Heart right ventricle (tissue), 16 donors: ENCODE data around the gene SLC38A2. TPM values are rescaled to one million over a fixed set of nuclear protein-coding genes. Genes with fewer than 3 reads are reported as not detected.
"Not testable (repeated sequence)": the region's sequence is repeated elsewhere in the genome, so short reads cannot be mapped to it uniquely, and the experiment has no call there.

Experiments
- ATAC-seq, 8 donors: fragments of 200-7000 bp; cut with Tn5 transposase; one replicate each; pipeline ENCODE4 v1.9.1; 2020; ENCODE audit warnings: mild to moderate bottlenecking in 8 of 8, moderate library complexity in 8 of 8, moderate number of reproducible peaks in 1 of 8
- DNase-seq, 2 donors: peaks; one replicate each; pipeline ENCODE4 v3.0.0-alpha.2; 2020
- H3K27ac ChIP-seq, 10 donors: fragments of 200-600 bp; sonication (generic) in 2 of 10; one replicate each; pipeline versions ENCODE4 v1.5.0 to v1.8.0; 2020 to 2022; ENCODE audit warnings: mild to moderate bottlenecking in 3 of 10
- H3K27me3 ChIP-seq, 7 donors: fragments of 200-600 bp; one replicate each; pipeline ENCODE4 v1.8.0; 2021 to 2022; ENCODE audit warnings: mild to moderate bottlenecking in 2 of 7
- H3K36me3 ChIP-seq, 9 donors: fragments of 200-600 bp; sonication (generic) in 1 of 9; one replicate each; pipeline versions ENCODE4 v1.5.0 to v1.8.0; 2020 to 2022; ENCODE audit warnings: mild to moderate bottlenecking in 2 of 9
- H3K4me1 ChIP-seq, 9 donors: fragments of 200-600 bp; sonication (generic) in 1 of 9; one replicate each; pipeline versions ENCODE4 v1.5.0 to v1.8.0; 2020 to 2022; ENCODE audit warnings: mild to moderate bottlenecking in 4 of 9
- H3K4me3 ChIP-seq, 10 donors: fragments of 200-600 bp; sonication (generic) in 2 of 10; one replicate each; pipeline versions ENCODE4 v1.5.0 to v1.8.0; 2020 to 2022; ENCODE audit warnings: mild to moderate bottlenecking in 7 of 10, moderate library complexity in 2 of 10
- H3K9me3 ChIP-seq, 11 donors: fragments of 200-600 bp in 10 of 11; sonication (generic) in 2 of 11; one replicate each; pipeline versions ENCODE4 v1.5.0 to v1.8.0; 2013 to 2022; ENCODE audit warnings: mild to moderate bottlenecking in 2 of 11, control low read depth in 1 of 11, moderate library complexity in 1 of 11
- WGBS, 2 donors: extraction: QIAGEN DNeasy Blood & Tissue Kit; methylation state at CpG; one replicate each; pipeline ENCODE4 v1.1.7; 2013; ENCODE audit warnings: inconsistent platforms in 1 of 2; 5-methylcytosine and 5-hydroxymethylcytosine counted together
- intact Hi-C, 10 donors: fragments of 100-400 bp; cut with DNase I; formaldehyde crosslinking; loops; one replicate each; pipeline versions ENCODE4 v1.11.1 to v1.14.2; 2022
- polyA plus RNA-seq, 2 donors: library from polyadenylated mRNA; stranded (reverse); fragments of 200-250 nt; gene quantifications; one replicate each; pipeline ENCODE4 v1.2.3, GENCODE V29; 2013
- total RNA-seq, 10 donors: library from RNA; stranded (reverse); fragmentation: NEBNext Ultra II Directional in 3 of 10; extraction: Animal tissue kit (Norgen Biotek cat#: 25700) in 3 of 10; gene quantifications; one replicate each; pipeline versions ENCODE4 v1.2.1 to v1.2.4, GENCODE V29; 2021 to 2023
- TF ChIP-seq, protein P1 (sequence below), 9 donors: fragments of 200-600 bp; sonication (generic) in 2 of 9; IDR thresholded peaks; one replicate each; pipeline versions ENCODE4 v1.5.0 to v1.8.0; 2021 to 2022; ENCODE audit warnings: antibody characterized with exemption in 9 of 9, mild to moderate bottlenecking in 5 of 9, moderate library complexity in 1 of 9
- donor health status: Arrhythmogenic right ventricular cardiomyopathy.
- donor health status: ischemic (EF 13 %, LVEDD 7.1; RV severe dilation, severe dysfunction).
- donor health status: healthy with polysubstance abuse.
- donor health status: DM: no; HTN: yes; CAD: no.
- donor health status: DM: no; HTN: no; CAD: no.
- donor health status: ischemic (EF 25% LVEDD 6.9; RV normal size, moderate dysfunction).
- donor health status: ischemic (EF 25% LVEDD 5.7; RV mildly dilated, moderate dysfunction).
- donor health status: healthy.
- donor health status: DM: yes; HTN: yes; CAD: no.
- donor health status: Ischemic cardiomyopathy.
- donor health status: ischemic (EF 35%, LVEDD 5.7; RV mildly dilated, moderate dysfunction).
- donor health status: nonischemic (EF 11% LVEDD 7.7; RV severe dilation, severe dysfunction).
- donor health status: DM: yes; HTN: yes; CAD: no.
- donor health status: PGD.
- donor health status: ischemic (EF 29% LVEDD 5.4; RV normal size, mild dysfunction).
- donor health status: nonischemic (EF 23%, LVEDD 6.1; RV moderate dilation, normal function).

Gene SLC38A2
- total and polyA plus RNA-seq, 12 donors: 65.3 to 203 (median 107) TPM

DNA sequence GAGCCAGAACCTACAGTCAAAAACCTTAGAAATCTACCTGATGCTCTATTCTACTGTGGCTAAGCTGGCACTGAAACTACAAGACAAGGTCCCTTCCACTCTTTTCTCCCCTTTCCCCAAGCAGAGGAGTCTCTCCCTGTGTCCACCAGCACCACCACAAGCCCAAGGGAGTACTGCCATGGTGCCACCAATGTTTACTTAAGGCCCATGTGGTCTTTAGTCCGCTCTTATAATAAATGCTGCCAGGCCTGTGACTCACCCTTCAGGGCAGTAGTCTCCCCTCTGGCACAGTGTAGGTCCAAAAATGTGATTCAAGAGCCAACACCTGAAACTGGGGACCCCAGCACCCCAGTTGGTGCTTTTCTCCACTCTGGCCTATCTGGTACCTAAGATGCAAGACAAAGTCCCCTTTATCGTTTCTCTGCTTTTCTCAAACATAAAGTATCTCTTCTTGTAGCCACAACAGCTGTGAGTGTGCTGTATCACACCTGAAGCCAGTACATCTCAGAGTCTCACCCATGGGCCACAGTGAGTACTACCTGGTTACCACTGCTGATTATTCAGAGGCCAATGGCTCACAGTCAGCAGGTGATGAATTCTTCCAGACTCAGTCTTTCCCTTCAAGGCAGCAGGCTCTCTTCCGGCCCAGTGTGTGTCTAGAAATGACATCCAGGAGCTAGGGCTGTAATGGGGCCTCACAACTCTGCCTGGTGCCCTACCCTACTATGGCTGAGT lies 29.3 kb downstream of the SLC38A2 start:
- intact Hi-C loops: loop anchor here (2.0 to 10.0 kb wide), 12 partner anchors 318 to 682 kb away; no protein-coding TSS in a partner anchor
- peaks cover 0 to 8% (median 0%) of the 10 kb centered on the region in 9 donors for H3K4me1 ChIP-seq
- TF ChIP-seq, protein P1, sequence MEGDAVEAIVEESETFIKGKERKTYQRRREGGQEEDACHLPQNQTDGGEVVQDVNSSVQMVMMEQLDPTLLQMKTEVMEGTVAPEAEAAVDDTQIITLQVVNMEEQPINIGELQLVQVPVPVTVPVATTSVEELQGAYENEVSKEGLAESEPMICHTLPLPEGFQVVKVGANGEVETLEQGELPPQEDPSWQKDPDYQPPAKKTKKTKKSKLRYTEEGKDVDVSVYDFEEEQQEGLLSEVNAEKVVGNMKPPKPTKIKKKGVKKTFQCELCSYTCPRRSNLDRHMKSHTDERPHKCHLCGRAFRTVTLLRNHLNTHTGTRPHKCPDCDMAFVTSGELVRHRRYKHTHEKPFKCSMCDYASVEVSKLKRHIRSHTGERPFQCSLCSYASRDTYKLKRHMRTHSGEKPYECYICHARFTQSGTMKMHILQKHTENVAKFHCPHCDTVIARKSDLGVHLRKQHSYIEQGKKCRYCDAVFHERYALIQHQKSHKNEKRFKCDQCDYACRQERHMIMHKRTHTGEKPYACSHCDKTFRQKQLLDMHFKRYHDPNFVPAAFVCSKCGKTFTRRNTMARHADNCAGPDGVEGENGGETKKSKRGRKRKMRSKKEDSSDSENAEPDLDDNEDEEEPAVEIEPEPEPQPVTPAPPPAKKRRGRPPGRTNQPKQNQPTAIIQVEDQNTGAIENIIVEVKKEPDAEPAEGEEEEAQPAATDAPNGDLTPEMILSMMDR (IDR thresholded peaks at IDR 0.05): no peak
- H3K9me3 ChIP-seq: peaks cover 0 to 4% (median 0%) of the 10 kb centered on the region in 11 donors
- DNase-seq (no peak), ATAC-seq (peak in 2 of 8 donors; percentile 17 to 29)
- H3K27me3 ChIP-seq: no peaks in the 10 kb centered on the region
- H3K4me3 ChIP-seq: no peak overlapping the region
- no peak overlapping the region for H3K27ac ChIP-seq
- H3K36me3 ChIP-seq: peaks cover 0 to 3% (median 0%) of the 10 kb centered on the region in 9 donors
- WGBS, 2 donors: 88 to 94% methylated on average over 3 of the region's 3 CpGs

DNA sequence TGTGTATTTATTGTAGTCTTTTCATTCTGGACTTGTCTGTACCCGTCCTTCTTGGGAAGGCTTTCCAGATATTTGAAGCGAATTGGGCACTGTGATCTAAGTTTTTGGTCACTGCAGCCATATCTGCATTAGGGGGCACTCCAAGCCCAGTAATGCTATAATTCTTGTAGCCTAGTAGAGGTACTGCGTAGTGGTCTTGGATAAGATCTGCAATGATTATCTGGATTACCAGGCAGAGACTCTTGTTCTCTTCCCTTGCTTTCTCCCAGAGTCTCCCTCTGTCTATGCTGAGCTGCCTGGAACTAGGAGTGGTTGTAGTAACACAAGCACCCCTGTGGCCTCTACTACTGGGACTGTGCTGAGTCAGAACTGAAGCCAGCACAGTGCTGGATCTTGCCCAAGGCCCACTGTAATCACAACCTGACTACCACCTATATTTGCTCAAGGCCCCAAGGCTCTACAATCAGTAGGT lies 30.0 kb downstream of the SLC38A2 start:
- TF ChIP-seq, protein P1 (IDR thresholded peaks at IDR 0.05): peak; percentile 44 to 86 (median 66)
- WGBS, 2 donors: 41 to 44% methylated on average over 3 of the region's 3 CpGs
- ATAC-seq: peak; percentile 47 to 89 (median 79)
- intact Hi-C loops: loop anchor here (2.0 to 10.0 kb wide), 12 partner anchors 318 to 682 kb away; no protein-coding TSS in a partner anchor
- Histone ChIP-seq H3K36me3 (peaks cover 0 to 3% (median 0%) of the 10 kb centered on the region in 9 donors), H3K4me3 (no peak overlapping the region), H3K27me3 (no peaks in the 10 kb centered on the region), H3K9me3 (peaks cover 0 to 4% (median 0%) of the 10 kb centered on the region in 11 donors), H3K27ac (no peak overlapping the region), H3K4me1 (peaks cover 0 to 8% (median 0%) of the 10 kb centered on the region in 9 donors)
- peak in 1 of 2 donors; percentile 32 for DNase-seq

DNA sequence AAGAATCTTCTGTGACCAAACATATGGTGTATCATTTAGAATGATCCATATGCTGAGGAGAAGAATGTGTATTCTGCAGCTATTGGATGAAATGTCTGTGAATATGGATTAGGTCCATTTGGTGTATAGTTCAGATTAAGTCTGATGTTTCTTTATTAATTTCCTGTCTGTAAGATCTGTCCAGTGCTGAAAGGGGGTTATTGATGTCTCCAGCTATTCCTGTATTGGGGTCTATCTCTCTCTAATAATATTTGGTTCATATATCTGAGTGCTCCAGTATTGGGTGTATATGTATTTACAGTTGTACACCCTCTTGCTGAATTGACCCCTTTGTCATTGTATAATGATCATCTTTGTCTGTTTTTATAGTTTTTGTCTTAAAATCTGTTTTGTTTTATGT lies 33.5 kb downstream of the SLC38A2 start:
- DNase-seq (no peak), ATAC-seq (no peak)
- intact Hi-C loops: no loop called here

GRCh38 chr12:46332260-46332659 lies 40.3 kb downstream of the SLC38A2 start:
- Histone ChIP-seq H3K27ac (no peak overlapping the region), H3K4me1 (no peaks in the 10 kb centered on the region), H3K36me3 (no peaks in the 10 kb centered on the region), H3K4me3 (no peak overlapping the region), H3K9me3 (peaks cover 0 to 20% (median 3%) of the 10 kb centered on the region in 11 donors), H3K27me3 (no peaks in the 10 kb centered on the region)
- 55 to 73% methylated on average over 3 of the region's 3 CpGs for WGBS, 2 donors
- TF ChIP-seq, protein P1 (IDR thresholded peaks at IDR 0.05): no peak
- intact Hi-C loops: no loop called here
- ATAC-seq: no peak
- no peak for DNase-seq

More for the DNA sequence above, 33.5 kb downstream of the SLC38A2 start:
- no peaks in the 10 kb centered on the region for H3K9me3 ChIP-seq
- no peaks in the 10 kb centered on the region for H3K27me3 ChIP-seq
- peaks cover 0 to 3% (median 0%) of the 10 kb centered on the region in 9 donors for H3K36me3 ChIP-seq
- H3K4me3 ChIP-seq: no peak overlapping the region
- TF ChIP-seq, protein P1 (IDR thresholded peaks at IDR 0.05): no peak
- H3K4me1 ChIP-seq: peaks cover 0 to 8% (median 0%) of the 10 kb centered on the region in 9 donors
- H3K27ac ChIP-seq: no peak overlapping the region

- not testable (repeated sequence) for ATAC-seq
- 95% methylated on average over 5 of the region's 5 CpGs for WGBS, 2 donors
Observed at GRCh38 chr12:46325075-46325474, 47.5 kb downstream of the SLC38A2 start.

More at GRCh38 chr12:46325075-46325474, 47.5 kb downstream of the SLC38A2 start:
- H3K4me1 ChIP-seq, intact Hi-C loops, H3K36me3 ChIP-seq, DNase-seq, H3K27ac ChIP-seq, H3K27me3 ChIP-seq, H3K4me3 ChIP-seq: not testable (repeated sequence)
- H3K9me3 ChIP-seq: peaks cover 0 to 33% (median 5%) of the 10 kb centered on the region in 11 donors
